HG03442 (cell line): ENCODE results near the gene GNG10.
"Not testable (repeated sequence)": the region's sequence is repeated elsewhere in the genome, so short reads cannot be mapped to it uniquely, and the experiment has no call there.

Experiments
- ATAC-seq: cut with Tn5 transposase; IDR thresholded peaks from one replicate; pipeline ENCODE4 v1.9.1; 2021; ENCODE audit warnings: mild to moderate bottlenecking, moderate library complexity; ENCODE audit not compliant: unreplicated experiment

GNG10 gene

DNA sequence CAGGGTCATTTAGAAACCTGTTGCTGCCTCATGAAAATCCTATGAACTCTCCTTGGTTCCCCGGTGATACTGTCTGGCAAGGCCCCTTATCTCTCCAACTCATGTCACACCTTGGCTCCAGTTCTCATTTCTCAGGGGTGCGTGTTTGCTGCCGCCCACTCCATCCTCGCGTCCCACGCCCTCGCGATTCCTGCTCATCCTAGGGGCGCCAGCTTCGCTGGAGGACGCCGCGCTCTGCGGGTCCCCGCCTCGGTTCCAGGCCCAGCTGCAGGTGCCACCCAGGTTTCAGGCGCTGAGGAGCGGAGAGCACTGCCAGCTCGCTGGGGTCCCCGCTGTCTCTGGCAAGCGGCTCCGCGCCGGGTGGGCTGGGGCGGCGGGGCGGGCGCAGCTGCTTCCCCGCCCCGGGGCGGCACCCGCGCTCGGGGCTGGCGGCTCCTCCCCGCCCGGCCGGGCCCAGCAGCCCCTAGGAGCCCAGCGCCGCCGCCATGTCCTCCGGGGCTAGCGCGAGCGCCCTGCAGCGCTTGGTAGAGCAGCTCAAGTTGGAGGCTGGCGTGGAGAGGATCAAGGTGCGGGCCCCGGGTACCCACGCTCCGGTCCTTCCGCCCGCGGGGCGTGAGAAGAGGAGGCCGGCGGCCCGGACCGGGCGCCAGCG is at the start of gene GNG10:
Gene GNG10, plus strand, starts transcription at position 456 of the 652 bp plus-strand sequence. Its CDS starts 30 bp downstream, at position 486.
- ATAC-seq: peak; percentile 76

DNA sequence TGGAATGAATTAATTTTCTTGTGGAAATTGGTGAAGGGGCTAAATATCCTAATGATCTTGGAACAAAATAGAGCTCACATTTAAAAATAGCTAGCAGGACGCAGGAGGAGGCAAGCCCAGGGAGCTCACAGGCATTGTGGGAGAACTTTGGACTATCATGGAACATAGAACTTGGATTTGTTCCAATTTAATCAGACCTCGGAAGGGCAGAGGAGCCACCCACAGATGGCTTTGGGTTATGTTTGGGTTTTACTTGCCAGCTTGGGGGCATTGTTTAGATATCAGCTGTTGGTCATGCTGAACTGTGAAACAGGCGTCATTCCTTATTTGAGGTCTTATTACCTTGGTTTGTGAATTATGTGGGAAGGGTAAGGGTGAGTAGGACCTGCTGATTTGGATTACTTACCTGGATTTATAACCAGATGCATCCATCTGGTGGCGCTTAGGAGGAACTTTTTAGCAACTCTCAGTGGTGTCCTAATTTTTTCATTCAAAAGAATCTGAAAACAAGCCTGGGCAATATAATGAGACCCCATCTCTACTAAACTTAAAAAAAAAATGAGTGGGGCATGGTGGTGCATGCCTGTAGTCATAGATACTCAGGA is 47.9 kb upstream of the GNG10 start:
- no peak for ATAC-seq

DNA sequence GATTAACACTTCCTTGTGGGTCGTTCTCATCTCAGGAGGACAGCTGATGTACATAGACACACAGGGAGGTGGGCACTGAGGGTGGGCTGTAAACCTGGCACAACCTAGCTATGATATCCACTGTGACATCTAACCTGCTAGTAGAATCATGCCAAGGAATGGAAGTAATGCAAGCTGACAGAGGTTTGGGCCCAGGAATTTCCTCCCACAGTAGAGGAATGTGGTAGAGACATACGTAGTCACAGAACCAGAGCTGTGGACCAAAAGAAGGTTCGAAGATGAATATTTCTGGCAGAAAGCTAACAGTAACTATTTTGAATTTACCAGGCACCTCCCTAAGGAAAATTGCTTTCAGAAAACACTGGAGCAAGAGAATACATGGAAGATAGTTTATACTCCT is 45.5 kb upstream of the GNG10 start:
- ATAC-seq: no peak

DNA sequence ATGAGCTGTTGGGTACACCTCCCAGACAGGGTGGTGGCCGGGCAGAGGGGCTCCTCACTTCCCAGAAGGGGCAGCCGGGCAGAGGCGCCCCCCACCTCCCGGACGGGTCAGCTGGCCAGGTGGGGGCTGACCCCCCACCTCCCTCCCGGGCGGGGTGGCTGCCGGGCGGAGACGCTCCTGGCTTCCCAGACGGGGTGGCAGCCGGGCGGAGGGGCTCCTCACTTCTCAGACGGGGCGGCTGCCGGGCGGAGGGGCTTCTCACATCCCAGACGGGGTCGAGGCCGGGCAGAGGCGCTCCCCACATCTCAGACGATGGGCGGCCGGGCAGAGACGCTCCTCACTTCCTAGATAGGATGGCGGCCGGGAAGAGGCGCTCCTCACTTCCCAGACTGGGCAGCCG is 44.1 kb upstream of the GNG10 start:
- ATAC-seq: not testable (repeated sequence)

DNA sequence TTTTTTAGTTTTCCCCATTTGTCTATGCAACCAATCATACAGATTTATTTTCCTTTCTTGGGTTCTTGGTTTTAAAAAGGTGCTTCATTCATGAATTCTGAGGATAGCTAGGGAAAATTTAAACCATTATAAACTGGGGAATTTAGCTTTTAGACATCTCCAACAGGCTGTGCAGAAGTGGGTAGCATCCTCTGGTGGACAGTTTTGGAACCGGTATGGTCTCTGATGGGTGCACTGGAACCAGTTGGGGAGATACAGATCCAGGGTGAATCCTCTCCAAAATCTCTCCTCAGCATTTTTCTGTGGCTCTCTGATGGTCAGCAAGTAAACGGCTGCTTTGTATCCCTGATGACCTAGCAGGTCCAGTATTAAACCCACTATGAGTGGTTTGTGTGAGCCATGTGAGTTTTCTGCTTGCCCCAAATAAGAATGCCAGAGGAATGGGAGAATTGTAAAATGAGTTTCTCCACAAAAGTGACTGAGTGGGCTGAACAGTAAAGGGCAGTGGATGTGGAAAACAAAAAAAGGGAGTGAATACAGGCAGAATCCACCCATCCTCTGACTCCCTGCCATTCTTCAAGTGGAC is 39.4 kb upstream of the GNG10 start:
- peak; percentile 60 for ATAC-seq

DNA sequence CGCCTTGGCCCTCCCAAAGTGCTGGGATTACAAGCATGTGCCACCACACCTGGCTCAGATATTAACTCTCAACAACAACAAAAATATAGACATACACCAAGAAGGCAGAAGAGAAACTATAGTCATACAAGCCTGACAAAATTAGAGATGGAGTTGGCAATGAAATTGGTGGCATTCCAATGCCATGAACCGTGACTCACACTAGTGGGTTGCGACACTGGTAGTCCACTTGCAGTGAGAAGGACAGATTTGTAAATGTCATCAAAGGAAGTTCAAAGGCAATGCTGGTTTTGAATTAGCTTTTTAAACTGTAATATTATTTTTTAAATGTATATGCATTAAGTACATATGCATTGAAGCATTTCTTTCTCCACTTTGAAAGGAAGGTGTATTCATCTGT is 38.8 kb upstream of the GNG10 start:
- ATAC-seq: no peak

DNA sequence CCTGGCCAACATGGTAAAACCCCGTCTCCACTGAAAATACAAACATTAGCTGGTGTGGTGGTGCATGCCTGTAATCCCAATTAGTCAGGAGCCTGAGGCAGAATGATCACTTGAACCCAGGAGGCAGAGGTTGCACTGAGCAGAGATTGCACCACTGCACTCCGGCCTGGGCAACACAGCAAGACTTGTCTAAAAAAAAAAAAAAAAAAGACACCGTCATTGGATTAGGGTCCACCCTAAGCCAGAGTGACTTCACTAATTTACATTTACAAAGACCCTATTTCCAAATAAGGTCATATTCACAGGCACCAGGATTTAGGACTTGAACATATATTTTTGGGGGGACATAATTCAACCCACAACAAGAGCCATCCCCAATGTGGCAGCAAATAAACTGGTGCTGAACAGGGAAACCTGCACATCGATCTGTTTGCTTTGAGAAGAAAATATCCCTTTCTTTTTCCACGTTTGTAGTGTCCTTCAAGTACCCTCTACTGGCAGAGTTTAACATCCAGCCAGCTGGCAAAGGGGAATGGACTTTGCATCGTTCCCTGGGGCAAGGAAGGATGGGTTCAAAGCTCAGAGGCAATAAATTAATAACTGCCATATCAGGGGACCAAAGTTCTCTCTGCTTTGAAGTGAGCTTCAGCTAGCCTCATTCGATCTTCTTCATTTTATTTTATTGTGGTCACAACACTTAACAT is 34.0 kb upstream of the GNG10 start:
- no peak for ATAC-seq

DNA sequence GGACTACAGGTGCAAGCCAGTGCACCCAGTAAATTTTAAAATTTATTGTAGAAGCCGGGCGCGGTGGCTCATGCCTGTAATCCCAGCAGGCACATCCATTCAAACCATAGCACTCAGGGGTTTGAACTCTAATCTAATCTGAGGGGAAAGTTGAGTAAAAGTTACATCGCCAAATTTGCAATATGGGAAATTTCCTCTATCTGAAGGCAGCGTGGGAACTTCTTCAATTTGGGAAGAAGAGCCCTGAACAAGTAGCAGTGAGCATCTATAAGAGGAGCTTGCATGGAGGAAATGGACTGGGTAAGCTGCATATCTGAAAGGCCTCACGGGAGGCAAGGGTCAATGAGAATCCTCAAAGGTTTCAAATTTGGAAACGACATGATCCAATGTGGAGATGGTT is 33.0 kb upstream of the GNG10 start:
- no peak for ATAC-seq

DNA sequence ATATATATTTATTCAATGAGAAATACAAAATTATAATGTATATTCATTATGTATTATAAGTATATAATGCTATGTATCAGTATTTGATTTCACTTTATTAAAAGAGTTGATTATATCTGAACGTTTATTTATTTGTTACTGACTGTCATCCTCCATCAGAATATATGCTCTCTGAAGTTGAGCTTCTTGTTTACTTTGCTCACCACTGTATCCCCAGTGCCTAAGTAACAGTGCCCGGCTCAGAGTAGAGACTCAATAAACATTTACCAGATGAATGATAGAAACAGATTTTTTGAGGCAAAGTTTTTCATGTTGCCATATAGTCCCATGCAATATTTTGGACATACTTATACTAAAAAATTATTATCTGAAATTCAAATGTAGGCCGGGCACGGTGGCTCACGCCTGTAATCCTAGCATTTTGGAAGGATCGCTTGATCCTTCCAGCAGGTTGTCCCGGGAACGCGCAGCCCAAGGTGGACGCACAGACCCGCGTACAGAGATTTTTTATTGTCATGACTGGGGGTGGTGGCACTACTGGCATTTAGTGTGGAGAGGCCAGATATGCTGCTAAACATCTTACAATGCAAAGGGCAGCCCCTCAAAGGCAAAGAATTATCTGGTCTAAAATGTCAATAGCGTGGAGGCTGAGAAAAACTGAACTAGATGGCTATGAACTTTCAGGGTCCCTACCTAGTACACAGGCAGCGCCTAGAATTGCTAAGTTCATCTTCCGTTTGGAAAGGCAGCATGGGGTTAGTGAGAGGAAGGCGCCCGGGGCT is 31.0 kb upstream of the GNG10 start:
- peak; percentile 12 for ATAC-seq

DNA sequence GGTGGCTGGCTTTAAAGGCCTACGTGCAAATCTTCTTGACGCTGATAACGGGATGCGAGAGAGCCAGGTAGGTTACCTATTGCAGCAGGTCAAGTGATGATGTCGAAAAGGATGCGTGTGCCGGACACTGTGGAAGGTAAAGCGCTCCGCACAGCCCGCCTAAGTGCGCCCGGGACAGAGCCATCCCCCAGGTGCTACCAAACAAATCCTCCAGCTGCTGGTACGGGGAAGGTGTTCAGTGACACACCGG is 30.5 kb upstream of the GNG10 start:
- no peak for ATAC-seq

DNA sequence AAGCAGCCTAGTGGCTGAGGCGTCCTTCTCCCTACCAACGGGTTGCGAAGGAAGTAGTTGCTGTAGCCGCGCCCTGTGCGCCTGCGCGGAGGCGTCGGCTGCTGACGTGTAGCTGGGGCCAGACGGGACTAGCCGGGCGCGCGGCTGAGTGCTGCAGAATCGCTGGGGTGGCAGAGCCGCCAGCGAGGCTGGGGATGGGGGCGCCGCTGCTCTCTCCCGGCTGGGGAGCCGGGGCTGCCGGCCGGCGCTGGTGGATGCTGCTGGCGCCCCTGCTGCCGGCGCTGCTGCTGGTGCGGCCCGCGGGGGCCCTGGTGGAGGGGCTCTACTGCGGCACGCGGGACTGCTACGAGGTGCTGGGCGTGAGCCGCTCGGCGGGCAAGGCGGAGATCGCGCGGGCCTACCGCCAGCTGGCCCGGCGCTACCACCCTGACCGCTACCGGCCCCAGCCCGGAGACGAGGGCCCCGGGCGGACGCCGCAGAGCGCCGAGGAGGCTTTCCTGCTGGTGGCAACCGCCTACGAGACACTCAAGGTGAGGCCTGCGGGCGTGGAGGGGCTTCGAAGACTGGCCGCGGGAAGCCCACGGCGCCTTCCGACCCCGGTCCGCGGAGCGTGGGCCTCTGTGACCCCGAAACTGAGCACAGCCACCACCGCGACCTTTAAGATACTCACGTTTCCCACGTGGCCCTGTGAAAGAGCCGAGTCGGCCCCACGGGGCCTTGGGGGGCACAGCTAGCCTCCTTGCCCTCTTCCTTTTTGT is 30.0 kb upstream of the GNG10 start, which contains the start of gene DNAJC25:
Gene DNAJC25, plus strand, starts transcription at position 121 of the 758 bp plus-strand sequence. Its CDS starts 74 bp downstream, at position 195.
- peak; percentile 97 for ATAC-seq

DNA sequence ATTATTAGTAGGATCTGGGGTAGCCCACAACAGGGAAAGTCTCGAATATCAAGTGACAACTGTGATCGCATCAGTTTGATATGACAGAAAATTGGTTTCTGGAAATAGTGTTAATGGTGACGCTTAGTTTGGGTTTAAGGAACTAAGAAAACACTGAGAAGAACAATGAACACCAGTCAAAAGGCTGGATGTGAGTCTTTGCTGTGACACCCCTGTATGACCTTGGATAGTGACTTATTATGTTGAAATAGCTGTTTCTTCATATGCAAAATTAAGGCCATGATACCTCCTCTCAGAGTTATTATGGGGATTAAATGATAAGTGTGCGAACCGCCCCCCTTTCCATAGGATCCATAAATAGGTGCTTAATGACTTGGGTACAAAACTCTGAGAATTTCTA is 29.3 kb upstream of the GNG10 start:
- no peak for ATAC-seq

DNA sequence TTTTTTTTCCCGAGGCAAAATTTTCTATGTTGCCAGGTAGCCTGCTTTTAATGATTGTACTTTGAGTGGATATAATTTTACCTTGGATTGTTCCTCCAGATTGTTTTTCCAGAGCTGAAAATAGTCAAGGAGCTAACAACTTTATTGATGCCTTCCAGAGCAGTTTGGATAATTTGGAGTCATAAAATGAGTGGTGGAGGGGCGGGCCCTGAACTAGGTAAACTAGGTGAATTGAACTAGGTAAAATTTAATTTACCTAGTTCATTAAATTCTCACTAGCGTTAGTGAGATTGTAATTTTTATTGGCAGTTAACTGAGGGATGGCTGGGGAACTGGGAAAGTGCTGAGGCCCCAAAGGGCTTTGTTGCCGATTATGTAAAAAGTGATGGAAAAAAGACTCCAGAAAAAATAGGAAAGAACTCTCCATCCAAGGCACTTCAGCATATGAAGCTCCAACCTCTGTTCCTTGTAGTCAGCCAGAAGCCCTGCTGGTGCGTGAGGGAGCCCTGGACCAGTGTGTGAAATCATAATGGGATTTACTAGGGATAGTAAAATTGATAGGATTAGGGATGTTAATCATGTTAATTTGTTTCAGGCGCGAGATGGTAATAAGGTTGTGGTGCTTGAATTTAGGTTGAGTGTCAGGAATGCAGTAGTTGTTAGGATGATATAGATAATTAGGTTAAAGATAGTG is 28.6 kb upstream of the GNG10 start:
- no peak for ATAC-seq

DNA sequence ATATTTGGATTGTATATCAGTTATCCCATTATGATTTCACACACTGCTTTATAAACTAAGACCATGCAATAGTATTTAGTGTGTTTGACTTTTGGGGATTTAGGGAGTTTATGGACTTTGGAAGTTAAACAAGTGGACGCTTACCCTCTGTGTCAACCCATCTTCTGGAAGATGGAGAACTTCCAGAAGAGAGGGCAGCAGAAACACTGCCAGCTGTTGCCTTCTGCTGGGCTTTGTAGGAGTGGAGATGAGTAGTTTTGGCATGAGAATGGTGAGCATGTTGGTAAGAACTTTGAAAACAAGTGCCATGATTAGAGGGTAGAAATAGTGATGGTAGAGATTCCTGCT is 28.0 kb upstream of the GNG10 start:
- ATAC-seq: no peak

DNA sequence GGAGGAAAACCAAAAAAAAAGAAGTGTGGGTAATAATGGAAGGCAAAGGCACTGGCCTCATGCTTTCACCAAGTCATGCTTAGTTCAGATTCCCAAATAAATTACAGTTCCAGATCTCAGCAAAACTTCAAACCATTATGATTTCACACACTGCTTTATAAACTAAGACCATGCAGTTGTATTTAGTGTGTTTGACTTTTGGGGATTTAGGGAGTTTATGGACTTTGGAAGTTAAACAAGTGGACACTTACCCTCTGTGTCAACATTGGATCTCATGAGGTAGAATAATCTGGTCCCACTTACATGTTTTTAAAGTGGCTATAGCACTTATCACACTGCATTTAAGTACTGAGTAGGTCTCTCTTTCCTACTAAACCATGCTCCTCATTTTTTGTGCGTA is 26.5 kb upstream of the GNG10 start:
- no peak for ATAC-seq

DNA sequence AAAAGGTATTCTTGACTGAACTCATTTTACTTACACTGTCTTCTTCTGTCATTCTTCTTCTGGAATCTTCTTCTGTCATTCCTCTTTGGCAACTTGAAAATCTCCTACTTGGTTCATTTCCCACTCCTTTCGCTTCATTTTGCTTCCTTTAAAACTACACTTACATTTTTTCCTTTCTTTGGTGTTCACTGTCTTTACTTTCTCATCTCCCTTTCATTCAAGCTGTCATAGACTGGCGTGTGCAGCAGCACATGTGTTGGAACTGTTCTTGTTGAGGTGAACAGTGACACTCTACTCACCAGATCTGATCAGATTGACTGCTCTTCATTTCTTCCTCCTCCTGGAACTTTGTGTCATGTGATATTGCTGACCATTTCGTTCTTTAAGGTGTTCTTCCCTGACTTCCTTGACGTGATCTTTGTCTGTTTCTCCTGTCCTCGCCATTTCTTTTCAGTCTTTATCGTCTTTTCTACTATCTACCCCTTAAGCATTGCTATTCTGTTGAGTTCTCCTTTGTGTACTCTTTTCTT is 23.9 kb upstream of the GNG10 start:
- ATAC-seq: no peak

DNA sequence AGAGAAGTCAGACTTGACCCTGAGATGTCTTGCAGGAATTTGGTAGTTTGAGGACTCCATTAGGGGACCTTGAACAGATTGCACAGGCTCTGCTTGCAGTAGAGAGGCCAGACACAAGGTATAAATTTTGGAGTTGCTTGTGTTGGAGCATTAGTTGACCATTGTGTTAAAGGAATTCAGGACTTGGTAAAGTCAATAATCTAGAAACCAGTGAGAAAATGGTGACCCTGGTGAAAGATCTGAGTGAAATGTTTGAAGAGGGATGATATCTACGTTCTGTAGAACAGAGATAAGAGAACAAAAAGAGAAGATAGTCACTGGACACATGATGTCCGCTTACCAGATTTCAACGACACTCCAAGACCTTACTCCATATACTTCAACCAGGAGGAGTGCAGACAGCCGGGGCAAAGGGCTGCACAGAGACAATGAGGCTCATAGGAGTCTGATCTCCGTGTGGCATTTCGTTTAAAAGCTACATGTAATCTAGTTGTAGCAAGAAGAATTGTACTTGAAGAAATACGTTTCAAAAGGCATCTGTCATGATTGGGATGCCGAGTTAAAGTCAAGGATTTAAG is 17.1 kb upstream of the GNG10 start:
- ATAC-seq: no peak

DNA sequence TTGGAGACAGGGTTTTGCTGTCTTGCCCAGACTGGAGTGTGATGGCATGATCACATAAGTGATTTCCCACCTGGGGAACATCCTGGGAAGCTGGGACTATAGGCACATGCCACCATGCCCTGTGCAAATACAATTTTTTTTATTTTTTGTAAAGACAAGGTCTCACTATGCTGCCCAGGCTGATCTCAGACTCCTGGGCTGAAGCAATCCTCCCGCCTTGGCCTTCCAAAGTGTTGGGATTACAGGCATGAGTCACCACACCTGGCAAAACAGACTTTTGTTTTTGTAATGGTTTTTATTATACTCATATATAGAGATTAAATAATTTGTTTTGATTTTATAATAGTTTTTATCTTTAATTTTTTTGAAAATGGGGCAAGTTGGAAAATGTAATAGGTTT is 15.6 kb upstream of the GNG10 start:
- ATAC-seq: no peak

DNA sequence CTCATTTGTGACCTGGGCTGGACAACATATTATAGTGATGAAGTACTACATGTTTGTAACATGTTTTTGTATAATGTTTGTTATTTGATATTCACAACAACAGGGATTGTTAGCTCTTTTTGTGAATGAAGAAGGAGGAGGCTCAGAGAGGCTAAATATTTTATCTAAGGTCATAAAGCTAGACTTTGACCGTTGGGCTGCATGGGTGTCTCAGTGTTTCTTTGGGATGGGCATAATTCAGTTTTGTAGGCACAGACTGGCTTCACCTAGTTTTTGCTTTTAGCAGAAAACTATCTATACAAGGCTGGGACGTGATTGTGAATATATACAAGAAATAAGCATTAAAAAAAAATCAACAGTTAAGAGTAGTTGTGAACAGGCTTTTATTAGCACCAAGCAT is 15.0 kb upstream of the GNG10 start:
- ATAC-seq: no peak

DNA sequence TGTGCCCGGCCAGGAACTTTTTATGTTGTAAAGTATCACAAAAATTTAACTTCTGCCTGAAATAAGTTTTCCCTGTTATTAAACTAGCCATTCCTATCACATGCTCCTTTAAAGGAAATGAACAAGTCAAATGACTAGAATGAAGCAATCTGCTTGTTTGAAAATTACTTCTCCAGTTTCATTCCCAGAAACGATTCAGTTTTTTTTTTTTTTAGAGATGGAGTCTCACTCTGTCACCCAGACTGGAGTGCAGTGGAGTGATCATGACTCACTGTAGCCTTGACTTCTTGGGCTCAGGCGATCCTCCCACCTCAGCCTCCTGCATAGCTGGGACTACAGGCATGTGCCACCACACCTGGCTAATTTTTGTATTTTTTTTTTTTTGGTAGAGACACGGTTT is 13.3 kb upstream of the GNG10 start:
- ATAC-seq: no peak
